Measurements from ENCODE around the gene OTUD4. TPM values are rescaled to one million over a fixed set of nuclear protein-coding genes. Genes with fewer than 3 reads are reported as not detected.
A peak's percentile ranks its signal among the peaks of the same experiment; 100 is the strongest.

The OTUD4 gene
- total RNA-seq, 1 experiment from 2014 or later = 13.6 TPM

- no TSS peak for BruUV-seq (replicated peaks)
Observed at GRCh38 chr4:145154573-145154972, 25.8 kb downstream of the OTUD4 start.

DNA sequence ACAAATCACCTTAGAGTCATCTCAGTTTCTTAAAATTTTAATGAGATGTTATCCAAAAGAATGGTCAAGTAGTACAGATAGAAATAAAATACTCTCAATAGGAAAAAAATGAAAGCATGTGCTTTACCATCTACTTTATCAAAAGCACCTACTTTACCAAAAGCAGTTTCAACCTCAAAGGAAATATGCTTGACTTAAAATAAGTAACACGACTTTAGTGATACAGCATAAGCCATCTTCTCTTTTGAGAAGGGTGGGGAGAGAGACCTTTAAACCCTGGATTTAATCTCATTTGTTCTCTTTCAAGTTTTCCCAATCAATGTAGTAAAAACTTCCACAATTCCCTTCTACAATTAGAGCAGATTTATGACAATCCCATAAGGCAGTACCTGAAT, 26.5 kb downstream of the OTUD4 start:
- Histone ChIP-seq H3K27me3 (ENCODE audit: low read length) (no peaks in the 10 kb centered on the region), H4K20me1 (ENCODE audit: low read length) (no peaks in the 10 kb centered on the region), H3K27ac (ENCODE audit: low read length) (no peak overlapping the region), H3K9me3 (ENCODE audit: low read length) (no peaks in the 10 kb centered on the region), H3K79me2 (ENCODE audit: low read length) (0 out of 2 replicates have a peak, but pooled peaks cover 3% of the 10 kb centered on the region), H3F3A (ENCODE audit: low read length, unreplicated experiment) (no peaks in the 10 kb centered on the region), H3K36me3 (ENCODE audit: low read depth, low read length) (peaks cover 54% of the 10 kb centered on the region), H3K4me2 (ENCODE audit: low read length) (no peak overlapping the region), H3K9me2 (replicated peaks; ENCODE audit: low read length) (no peaks in the 10 kb centered on the region), H3K4me1 (ENCODE audit: insufficient read depth, low read length) (no peaks in the 10 kb centered on the region), H3K4me3 (ENCODE audit: low read length) (no peak overlapping the region), H3K9ac (ENCODE audit: low read length) (no peak overlapping the region), H2AFZ (ENCODE audit: low read length) (no peak overlapping the region)
- intact Hi-C loops (cut with micrococcal nuclease) = loop anchor here (5.0 to 10.0 kb wide), 3 partner anchors 58 to 461 kb away; partner anchors contain the start of gene MMAA
- BruUV-seq (replicated peaks) = no TSS peak
- CTCF ChIA-PET = no interaction called here
- TF ChIP-seq EZH2 (IDR thresholded peaks at IDR 0.05; ENCODE audit: low read length, unreplicated experiment) (no peak), EZH2phosphoT487 (IDR thresholded peaks at IDR 0.05; ENCODE audit: borderline replicate concordance, low read length) (no peak), CTCF (conservative IDR thresholded peaks at IDR 0.05; ENCODE audit: low read depth, low read length) (no peak)
- ATAC-seq (no peak), DNase-seq (no peak)
- POLR2A ChIA-PET (ENCODE audit: unreplicated experiment) = no interaction called here

More at GRCh38 chr4:145154573-145154972, 25.8 kb downstream of the OTUD4 start:
- H3K9me3 ChIP-seq (ENCODE audit: low read length) = no peaks in the 10 kb centered on the region
- DNase-seq (peak; percentile 47), ATAC-seq (peak; percentile 75)
- H3K36me3 ChIP-seq (ENCODE audit: low read depth, low read length) = peaks cover 52% of the 10 kb centered on the region
- no peak overlapping the region for H3K27ac ChIP-seq (ENCODE audit: low read length)
- H2AFZ ChIP-seq (ENCODE audit: low read length) = no peak overlapping the region
- no peaks in the 10 kb centered on the region for H3F3A ChIP-seq (ENCODE audit: low read length, unreplicated experiment)
- H3K4me2 ChIP-seq (ENCODE audit: low read length) = no peak overlapping the region
- no peak overlapping the region for H3K4me3 ChIP-seq (ENCODE audit: low read length)
- CTCF ChIA-PET = no interaction called here
- 0 out of 2 replicates have a peak, but pooled peaks cover 5% of the 10 kb centered on the region for H3K79me2 ChIP-seq (ENCODE audit: low read length)
- no peaks in the 10 kb centered on the region for H4K20me1 ChIP-seq (ENCODE audit: low read length)
- H3K9ac ChIP-seq (ENCODE audit: low read length) = no peak overlapping the region
- intact Hi-C loops (cut with micrococcal nuclease) = loop anchor here (5.0 to 10.0 kb wide), 3 partner anchors 58 to 460 kb away; partner anchors contain the start of gene MMAA
- TF ChIP-seq CTCF (conservative IDR thresholded peaks at IDR 0.05; ENCODE audit: low read depth, low read length) (peak; percentile 75), EZH2 (IDR thresholded peaks at IDR 0.05; ENCODE audit: low read length, unreplicated experiment) (no peak)
- POLR2A ChIA-PET (ENCODE audit: unreplicated experiment) = no interaction called here
- H3K9me2 ChIP-seq (replicated peaks; ENCODE audit: low read length) = no peaks in the 10 kb centered on the region
- no peaks in the 10 kb centered on the region for H3K27me3 ChIP-seq (ENCODE audit: low read length)
- no peaks in the 10 kb centered on the region for H3K4me1 ChIP-seq (ENCODE audit: insufficient read depth, low read length)

DNA sequence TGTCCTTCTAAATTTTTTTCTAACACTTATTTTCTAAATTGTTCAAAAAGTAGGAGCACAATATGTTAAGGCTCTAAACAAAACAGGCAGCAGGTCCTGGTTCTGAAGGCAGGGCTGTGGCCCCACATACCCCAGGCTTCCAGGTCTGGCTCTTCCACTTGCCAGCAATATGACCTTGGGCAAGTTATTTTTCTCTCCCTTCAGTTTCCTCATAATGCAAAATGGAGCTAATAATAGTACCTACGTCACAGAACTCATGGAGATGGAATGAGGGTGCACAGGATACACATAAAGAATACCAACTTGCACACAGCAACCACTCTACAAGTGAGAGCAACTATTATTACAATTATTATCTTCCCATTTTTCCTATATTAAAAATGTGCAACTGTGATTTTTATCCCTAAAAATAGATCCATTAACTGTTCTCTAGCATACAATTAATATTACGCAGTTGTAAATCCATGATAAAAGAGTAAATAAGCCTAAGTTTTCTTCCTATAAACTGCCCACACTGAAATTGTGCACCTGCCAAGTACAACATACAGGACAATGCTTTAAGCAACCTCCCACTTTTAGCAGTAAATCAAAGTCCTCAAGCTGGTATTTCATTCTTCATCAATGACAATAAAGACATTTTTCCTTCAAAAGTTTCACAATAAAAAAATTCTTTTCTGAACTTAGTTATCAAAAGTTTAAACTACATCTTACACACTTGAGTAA, 27.0 kb downstream of the OTUD4 start:
- ChIA-PET POLR2A (ENCODE audit: unreplicated experiment) (no interaction called here), CTCF (no interaction called here)
- no peaks in the 10 kb centered on the region for H3K79me2 ChIP-seq (ENCODE audit: low read length)
- no peaks in the 10 kb centered on the region for H3K27me3 ChIP-seq (ENCODE audit: low read length)
- no peak overlapping the region for H3K4me2 ChIP-seq (ENCODE audit: low read length)
- no peak overlapping the region for H3K4me3 ChIP-seq (ENCODE audit: low read length)
- no peaks in the 10 kb centered on the region for H3K9me3 ChIP-seq (ENCODE audit: low read length)
- H4K20me1 ChIP-seq (ENCODE audit: low read length) = no peaks in the 10 kb centered on the region
- no peak for DNase-seq
- H3F3A ChIP-seq (ENCODE audit: low read length, unreplicated experiment) = no peaks in the 10 kb centered on the region
- intact Hi-C loops (cut with micrococcal nuclease) = loop anchor here (5.0 to 10.0 kb wide), 3 partner anchors 59 to 461 kb away; partner anchors contain the start of gene MMAA
- BruUV-seq (replicated peaks) = no TSS peak
- peaks cover 55% of the 10 kb centered on the region for H3K36me3 ChIP-seq (ENCODE audit: low read depth, low read length)
- H3K4me1 ChIP-seq (ENCODE audit: insufficient read depth, low read length) = no peaks in the 10 kb centered on the region
- ATAC-seq = no peak
- TF ChIP-seq CTCF (conservative IDR thresholded peaks at IDR 0.05; ENCODE audit: low read depth, low read length) = no peak
- TF ChIP-seq EZH2phosphoT487 (IDR thresholded peaks at IDR 0.05; ENCODE audit: borderline replicate concordance, low read length) = no peak
- TF ChIP-seq EZH2 (IDR thresholded peaks at IDR 0.05; ENCODE audit: low read length, unreplicated experiment) = no peak
- no peak overlapping the region for H2AFZ ChIP-seq (ENCODE audit: low read length)
- no peak overlapping the region for H3K27ac ChIP-seq (ENCODE audit: low read length)
- no peak overlapping the region for H3K9ac ChIP-seq (ENCODE audit: low read length)
- H3K9me2 ChIP-seq (replicated peaks; ENCODE audit: low read length) = no peaks in the 10 kb centered on the region
